HepG2 (cell line): ENCODE results near the gene BHLHE41. TPM values are rescaled to one million over a fixed set of nuclear protein-coding genes. Genes with fewer than 3 reads are reported as not detected.
A peak's percentile ranks its signal among the peaks of the same experiment; 100 is the strongest.

Source experiments
- FOSL2 ChIP-seq: sonication (generic); formaldehyde crosslinking; IDR thresholded peaks from 2 replicates; pipeline ENCODE4 v1.4.0; 2020; ENCODE audit warnings: missing genetic modification reagents
- IKZF4 ChIP-seq: sonication (generic); formaldehyde crosslinking; IDR thresholded peaks from 2 replicates; pipeline ENCODE4 v1.5.1; 2020; ENCODE audit warnings: borderline replicate concordance, mild to moderate bottlenecking, low read depth, missing genetic modification reagents; ENCODE audit errors: not compliant biosample characterization
- NR2F1 ChIP-seq, 2 experiments: fragments of 450-650 bp in 1 of 2; formaldehyde crosslinking in 1 of 2; IDR thresholded peaks; 2 replicates each; pipeline versions ENCODE4 v1.5.0 to v1.6.1; 2016 to 2020; ENCODE audit warnings: mild to moderate bottlenecking in 1 of 2, missing compliant biosample characterization in 1 of 2, missing genetic modification reagents in 1 of 2, moderate library complexity in 1 of 2
- PRPF4 ChIP-seq: fragments of 200-400 bp; formaldehyde crosslinking; IDR thresholded peaks from 2 replicates; pipeline ENCODE4 v1.6.1; 2016; ENCODE audit warnings: low read length, low read depth; ENCODE audit not compliant: poor library complexity, severe bottlenecking
- RXRB ChIP-seq: IDR thresholded peaks from 2 replicates; pipeline ENCODE4 v1.6.1; 2016; ENCODE audit warnings: borderline replicate concordance, missing genetic modification reagents, missing compliant biosample characterization
- SP2 ChIP-seq: sonication (generic); formaldehyde crosslinking; IDR thresholded peaks from 2 replicates; pipeline ENCODE4 v1.5.1; 2020; ENCODE audit warnings: mild to moderate bottlenecking, missing genetic modification reagents
- ZNF383 ChIP-seq: sonication (generic); formaldehyde crosslinking; IDR thresholded peaks from 2 replicates; pipeline ENCODE4 v1.4.0; 2020; ENCODE audit warnings: missing genetic modification reagents, mild to moderate bottlenecking, borderline replicate concordance
- polyA plus RNA-seq, 8 experiments: library from polyadenylated mRNA; depleted of rRNA in 3 of 8; stranded (reverse) in 7 of 8; unstranded in 1 of 8; fragments of >200 nt; fragmentation: Illumina TruSeq in 4 of 8; extraction: Trizol in 4 of 8; gene quantifications; 2 replicates each; pipeline versions ENCODE4 v1.2.1 to v1.2.3, GENCODE V29; 2011 to 2016; ENCODE audit warnings: low read depth in 4 of 8, missing spikeins in 1 of 8, mixed read lengths in 1 of 8; ENCODE audit not compliant: insufficient read depth in 1 of 8
- total RNA-seq, 5 experiments: library from RNA; depleted of rRNA; stranded (reverse); fragments of >200 nt; fragmentation: Illumina TruSeq; extraction: Trizol; gene quantifications; 2 replicates each; pipeline ENCODE4 v1.2.3, GENCODE V29; 2016; ENCODE audit warnings: low read depth in 1 of 5
- TF ChIP-seq, protein P1 (sequence below): sonication (generic); formaldehyde crosslinking; IDR thresholded peaks from 2 replicates; pipeline ENCODE4 v1.4.0; 2020; ENCODE audit warnings: missing genetic modification reagents
- TF ChIP-seq, protein P2 (sequence below): sonication (generic); formaldehyde crosslinking; IDR thresholded peaks from 2 replicates; pipeline ENCODE4 v1.5.1; 2020; ENCODE audit warnings: missing genetic modification reagents, mild to moderate bottlenecking, borderline replicate concordance
- TF ChIP-seq, protein P3 (sequence below): sonication (generic); formaldehyde crosslinking; IDR thresholded peaks from 2 replicates; pipeline ENCODE4 v1.4.0; 2020; ENCODE audit warnings: missing genetic modification reagents

Gene BHLHE41
- total and polyA plus RNA-seq, 2 of the 13 experiments (the other 11 are each of a cell fraction or from before 2014, with no cell fraction given) = 0.03 TPM; not detected in 1

DNA sequence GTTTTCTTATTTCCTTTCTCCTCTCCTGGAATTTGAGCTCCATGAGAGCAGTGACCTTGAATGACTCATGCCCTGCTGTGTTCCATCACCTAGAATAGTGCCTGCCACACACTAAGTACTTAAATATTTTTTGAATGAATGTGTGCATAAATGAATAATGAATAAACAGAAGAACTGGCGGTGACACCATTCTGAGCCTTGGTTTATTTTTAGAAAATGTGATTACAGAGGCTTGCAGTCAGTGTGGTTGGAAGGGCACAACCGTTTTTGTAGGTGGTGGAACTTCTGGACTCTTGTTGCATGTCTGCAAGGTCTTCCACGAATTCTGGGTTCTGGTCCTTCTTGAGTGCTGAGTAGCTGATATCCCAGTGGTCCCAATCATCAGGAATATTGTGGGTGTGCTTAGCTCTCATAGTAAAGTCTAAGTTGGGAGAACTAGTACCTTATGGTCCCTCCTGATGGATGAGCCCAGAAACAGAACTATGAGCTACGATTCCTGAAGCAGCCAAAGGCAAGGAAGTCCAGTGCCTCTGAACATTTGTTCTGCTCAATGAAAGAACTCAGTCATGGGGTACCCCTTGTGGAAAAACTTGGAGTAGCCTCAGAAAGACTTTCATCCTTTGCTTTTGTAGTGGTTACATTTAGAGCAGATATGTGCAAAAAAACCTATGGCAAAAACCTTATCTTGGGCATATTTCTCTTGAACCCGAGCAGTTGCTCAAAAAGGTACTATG, 28.8 kb upstream of the BHLHE41 start (continued):
- TF ChIP-seq, protein P1, sequence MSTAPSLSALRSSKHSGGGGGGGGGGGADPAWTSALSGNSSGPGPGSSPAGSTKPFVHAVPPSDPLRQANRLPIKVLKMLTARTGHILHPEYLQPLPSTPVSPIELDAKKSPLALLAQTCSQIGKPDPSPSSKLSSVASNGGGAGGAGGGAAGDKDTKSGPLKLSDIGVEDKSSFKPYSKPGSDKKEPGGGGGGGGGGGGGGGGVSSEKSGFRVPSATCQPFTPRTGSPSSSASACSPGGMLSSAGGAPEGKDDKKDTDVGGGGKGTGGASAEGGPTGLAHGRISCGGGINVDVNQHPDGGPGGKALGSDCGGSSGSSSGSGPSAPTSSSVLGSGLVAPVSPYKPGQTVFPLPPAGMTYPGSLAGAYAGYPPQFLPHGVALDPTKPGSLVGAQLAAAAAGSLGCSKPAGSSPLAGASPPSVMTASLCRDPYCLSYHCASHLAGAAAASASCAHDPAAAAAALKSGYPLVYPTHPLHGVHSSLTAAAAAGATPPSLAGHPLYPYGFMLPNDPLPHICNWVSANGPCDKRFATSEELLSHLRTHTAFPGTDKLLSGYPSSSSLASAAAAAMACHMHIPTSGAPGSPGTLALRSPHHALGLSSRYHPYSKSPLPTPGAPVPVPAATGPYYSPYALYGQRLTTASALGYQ (CRISPR knock-in tag) = no peak
- TF ChIP-seq FOSL2 (CRISPR knock-in tag) = peak; percentile 93
- TF ChIP-seq, protein P2, sequence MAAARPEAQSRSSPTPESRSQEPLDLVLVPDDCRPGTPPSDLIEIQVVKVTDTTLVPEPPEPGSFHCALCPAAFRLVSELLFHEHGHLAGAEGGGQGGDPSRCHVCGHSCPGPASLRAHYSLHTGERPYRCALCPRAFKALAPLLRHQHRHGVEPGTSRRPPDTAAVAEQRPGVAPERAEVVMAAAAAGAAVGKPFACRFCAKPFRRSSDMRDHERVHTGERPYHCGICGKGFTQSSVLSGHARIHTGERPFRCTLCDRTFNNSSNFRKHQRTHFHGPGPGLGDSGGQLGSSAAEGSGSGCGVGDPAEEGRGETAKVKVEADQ (CRISPR knock-in tag) = no peak
- TF ChIP-seq PRPF4 = no peak
- no peak for TF ChIP-seq IKZF4
- TF ChIP-seq ZNF383 (CRISPR knock-in tag) = no peak
- TF ChIP-seq SP2 (CRISPR knock-in tag) = no peak
- TF ChIP-seq NR2F1 (CRISPR knock-in tag; IDR thresholded peaks at IDR 0.05) = 0 out of 4 replicates have a peak, but pooled peaks of 1 of the 2 experiments have one; percentile 40
- TF ChIP-seq, protein P3, sequence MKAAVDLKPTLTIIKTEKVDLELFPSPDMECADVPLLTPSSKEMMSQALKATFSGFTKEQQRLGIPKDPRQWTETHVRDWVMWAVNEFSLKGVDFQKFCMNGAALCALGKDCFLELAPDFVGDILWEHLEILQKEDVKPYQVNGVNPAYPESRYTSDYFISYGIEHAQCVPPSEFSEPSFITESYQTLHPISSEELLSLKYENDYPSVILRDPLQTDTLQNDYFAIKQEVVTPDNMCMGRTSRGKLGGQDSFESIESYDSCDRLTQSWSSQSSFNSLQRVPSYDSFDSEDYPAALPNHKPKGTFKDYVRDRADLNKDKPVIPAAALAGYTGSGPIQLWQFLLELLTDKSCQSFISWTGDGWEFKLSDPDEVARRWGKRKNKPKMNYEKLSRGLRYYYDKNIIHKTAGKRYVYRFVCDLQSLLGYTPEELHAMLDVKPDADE (CRISPR knock-in tag) = no peak
- peak; percentile 57; the same call in 1 of the 2 replicates for TF ChIP-seq RXRB (CRISPR knock-in tag)
